K562 (cell line): ENCODE measurements around the gene NISCH.

Source experiments
- BDP1 ChIP-seq: IDR thresholded peaks from 3 replicates; pipeline ENCODE4 v1.6.1; 2011; ENCODE audit not compliant: insufficient read length, insufficient read depth
- CREB5 ChIP-seq: fragments of 250-450 bp; sonication (Bioruptor Pico); IDR thresholded peaks from 2 replicates; pipeline ENCODE4 v1.5.0; 2020; ENCODE audit warnings: mild to moderate bottlenecking
- FOXO4 ChIP-seq: fragments of 450-650 bp; formaldehyde crosslinking; IDR thresholded peaks from 2 replicates; pipeline ENCODE4 v1.4.0; 2020; ENCODE audit warnings: mild to moderate bottlenecking, moderate library complexity
- HINFP ChIP-seq: fragments of 450-650 bp; conservative IDR thresholded peaks from 2 replicates; pipeline ENCODE4 v1.6.1; 2016; ENCODE audit warnings: missing genetic modification characterization, low read depth, mild to moderate bottlenecking, control low read depth, missing compliant biosample characterization
- JUNB ChIP-seq: fragments of 450-650 bp; formaldehyde crosslinking; conservative IDR thresholded peaks from 2 replicates; pipeline ENCODE4 v1.4.0; 2020; ENCODE audit warnings: mild to moderate bottlenecking
- MAX ChIP-seq: sonication (generic); formaldehyde crosslinking; IDR thresholded peaks from 2 replicates; pipeline ENCODE4 v1.9.0; 2022; ENCODE audit warnings: mild to moderate bottlenecking, missing genetic modification reagents
- MXI1 ChIP-seq: IDR thresholded peaks from 2 replicates; pipeline ENCODE4 v1.6.1; 2011; ENCODE audit warnings: low read depth, mild to moderate bottlenecking, improper control_type of control experiment, low read length
- PYGO2 ChIP-seq: fragments of 450-650 bp; IDR thresholded peaks from 2 replicates; pipeline ENCODE4 v1.6.1; 2016; ENCODE audit warnings: mild to moderate bottlenecking, missing genetic modification characterization, moderate library complexity, missing compliant biosample characterization
- RAD21 ChIP-seq, 2 experiments: fragments of 250-450 bp in 1 of 2; fragments of 450-650 bp in 1 of 2; sonication (Bioruptor Pico) in 1 of 2; formaldehyde crosslinking in 1 of 2; IDR thresholded peaks in 1 of 2; conservative IDR thresholded peaks in 1 of 2; 2 replicates each; pipeline versions ENCODE4 v1.4.0 to v1.8.0; 2020 to 2022; ENCODE audit warnings: mild to moderate bottlenecking in 2 of 2, moderate library complexity in 1 of 2
- RBM39 ChIP-seq: fragments of 200-400 bp; formaldehyde crosslinking; optimal IDR thresholded peaks from 2 replicates; pipeline ENCODE3; 2018; ENCODE audit warnings: low read depth, low read length
- SETDB1 ChIP-seq: IDR thresholded peaks from one replicate; pipeline ENCODE4 v1.6.1; 2012; ENCODE audit warnings: low read length, control low read depth, inconsistent platforms
- SMC3 ChIP-seq: conservative IDR thresholded peaks from 2 replicates; pipeline ENCODE4 v1.6.1; 2011; ENCODE audit warnings: low read depth, low read length, improper control_type of control experiment; ENCODE audit not compliant: insufficient read depth
- ZNF766 ChIP-seq: fragments of 200-800 bp; sonication (Bioruptor generic); conservative IDR thresholded peaks from 2 replicates; pipeline ENCODE4 v1.6.1; 2016; ENCODE audit warnings: missing genetic modification characterization, missing compliant biosample characterization

DNA sequence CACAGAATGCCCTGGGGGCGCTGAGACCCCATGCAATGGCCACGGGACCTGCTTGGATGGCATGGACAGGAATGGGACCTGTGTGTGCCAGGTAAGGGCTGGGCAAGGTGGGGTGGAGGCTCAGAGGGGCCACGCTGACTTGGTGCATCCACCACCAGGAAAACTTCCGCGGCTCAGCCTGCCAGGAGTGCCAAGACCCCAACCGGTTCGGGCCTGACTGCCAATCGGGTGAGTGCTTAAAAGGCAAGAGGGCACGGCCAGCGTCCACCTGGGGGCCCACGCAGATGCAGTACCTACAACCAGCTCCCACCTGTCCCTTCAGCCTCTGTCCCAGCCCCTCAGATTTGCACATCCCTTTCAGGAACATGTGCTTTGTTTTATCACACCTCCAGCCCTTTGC is 46.6 kb downstream of the NISCH start:
- TF ChIP-seq MAX (CRISPR knock-in tag): no peak
- no peak for TF ChIP-seq JUNB (CRISPR knock-in tag)
- TF ChIP-seq BDP1: no peak
- TF ChIP-seq FOXO4 (CRISPR knock-in tag): no peak
- no peak for TF ChIP-seq PYGO2 (tag)
- TF ChIP-seq MXI1: no peak
- no peak for TF ChIP-seq RBM39
- no peak for TF ChIP-seq SMC3
- TF ChIP-seq SETDB1: no peak
- TF ChIP-seq RAD21 (CRISPR knock-in tag; conservative IDR thresholded peaks at IDR 0.05 in 1 of 2, IDR thresholded peaks at IDR 0.05 in 1 of 2): no peak
- TF ChIP-seq ZNF766 (CRISPR knock-in tag): no peak
- no peak for TF ChIP-seq CREB5 (CRISPR knock-in tag)
- TF ChIP-seq HINFP (tag): no peak
